Measurements from ENCODE around the gene RIMS4.

DNA sequence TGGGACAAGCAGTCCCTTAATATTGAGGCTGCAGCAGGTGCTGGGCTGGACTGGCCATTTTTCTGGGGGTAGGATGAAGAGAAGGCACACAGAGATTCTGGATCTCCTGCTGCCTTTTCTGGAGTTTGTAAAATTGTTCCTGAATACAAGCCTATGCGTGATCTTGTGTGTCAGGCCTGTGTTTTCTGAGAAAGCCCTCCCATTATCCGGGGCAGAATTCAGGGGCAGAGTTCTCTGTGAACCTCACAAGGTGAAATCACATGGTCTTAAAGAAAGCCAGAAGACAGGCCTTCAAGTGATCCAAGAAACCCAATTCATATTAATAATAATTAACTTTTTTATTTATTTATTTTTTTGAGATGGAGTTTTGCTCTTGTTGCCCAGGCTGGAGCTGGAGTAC is 82.7 kb downstream of the RIMS4 start:
- TF ChIP-seq POLR2A (IDR thresholded peaks at IDR 0.05; ENCODE audit: low read length) (no peak), GATA1 (IDR thresholded peaks at IDR 0.05; ENCODE audit: low read depth, low read length) (no peak)
